Parathyroid adenoma (tissue), 2 donors: ENCODE measurements around the gene CEP85.

ENCODE experiments used
- H2AFZ ChIP-seq: fragments of 300-600 bp; sonication (generic); one replicate; pipeline ENCODE4 v1.7.0; 2017; ENCODE audit warnings: antibody characterized with exemption, mild to moderate bottlenecking
- H3K27ac ChIP-seq: fragments of 300-600 bp; sonication (generic); one replicate; pipeline ENCODE4 v1.7.0; 2017
- H3K27me3 ChIP-seq: fragments of 300-600 bp; sonication (generic); one replicate; pipeline ENCODE4 v1.7.0; 2017; ENCODE audit warnings: low read length; ENCODE audit not compliant: control insufficient read depth, insufficient read depth
- H3K36me3 ChIP-seq: fragments of 300-600 bp; sonication (generic); one replicate; pipeline ENCODE4 v1.7.0; 2017; ENCODE audit warnings: low read length; ENCODE audit not compliant: control insufficient read depth, insufficient read depth
- H3K4me1 ChIP-seq: fragments of 300-600 bp; sonication (generic); one replicate; pipeline ENCODE4 v1.7.0; 2017; ENCODE audit warnings: control low read depth
- H3K4me2 ChIP-seq: fragments of 300-600 bp; sonication (generic); one replicate; pipeline ENCODE4 v1.7.0; 2017; ENCODE audit warnings: low read length
- H3K4me3 ChIP-seq: fragments of 300-600 bp; sonication (generic); one replicate; pipeline ENCODE4 v1.7.0; 2017; ENCODE audit warnings: low read depth, low read length
- H3K79me2 ChIP-seq: fragments of 300-600 bp; sonication (generic); one replicate; pipeline ENCODE4 v1.7.0; 2017; ENCODE audit warnings: control low read depth
- H3K9ac ChIP-seq: fragments of 300-600 bp; sonication (generic); one replicate; pipeline ENCODE4 v1.7.0; 2017; ENCODE audit warnings: mild to moderate bottlenecking
- H3K9me3 ChIP-seq: fragments of 300-600 bp; sonication (generic); one replicate; pipeline ENCODE4 v1.7.0; 2017; ENCODE audit warnings: low read length; ENCODE audit not compliant: control insufficient read depth
- CTCF ChIP-seq: fragments of 300-600 bp; sonication (generic); IDR thresholded peaks from one replicate; pipeline ENCODE4 v1.7.0; 2017; ENCODE audit warnings: antibody characterized with exemption, mild to moderate bottlenecking
- donor health status: primary hyperparathyroidism.

The CEP85 gene

GRCh38 chr1:26197301-26197700 lies 36.7 kb upstream of the CEP85 start:
- no peak overlapping the region for H3K9ac ChIP-seq
- no peak overlapping the region for H3K4me3 ChIP-seq
- H3K27me3 ChIP-seq, result no peaks in the 10 kb centered on the region
- no peak overlapping the region for H3K4me2 ChIP-seq
- peaks cover 3% of the 10 kb centered on the region for H3K4me1 ChIP-seq
- no peaks in the 10 kb centered on the region for H3K36me3 ChIP-seq
- TF ChIP-seq CTCF, result no peak
- H2AFZ ChIP-seq, result no peak overlapping the region
- no peaks in the 10 kb centered on the region for H3K79me2 ChIP-seq
- H3K9me3 ChIP-seq, result no peaks in the 10 kb centered on the region
- H3K27ac ChIP-seq, result no peak overlapping the region

DNA sequence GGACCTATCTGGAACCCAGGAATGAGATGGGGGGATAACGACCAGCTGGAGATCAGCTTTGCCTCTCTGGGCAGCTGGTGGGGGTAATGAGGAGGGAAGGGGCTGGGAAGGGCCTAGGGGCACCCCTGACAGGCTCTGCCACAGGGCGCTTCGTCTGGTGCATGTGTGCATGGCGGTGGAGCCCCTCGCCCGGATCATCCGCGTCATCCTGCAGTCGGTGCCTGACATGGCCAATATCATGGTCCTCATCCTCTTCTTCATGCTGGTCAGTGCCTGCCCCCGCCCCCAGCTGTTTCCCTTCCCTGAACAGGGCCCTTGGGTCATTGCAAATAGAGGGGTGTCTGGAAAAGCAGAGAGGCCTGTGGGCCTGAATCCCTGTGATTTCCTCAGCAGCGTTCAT lies 36.2 kb upstream of the CEP85 start:
- TF ChIP-seq CTCF, result no peak
- no peak overlapping the region for H3K4me3 ChIP-seq
- H3K79me2 ChIP-seq, result no peaks in the 10 kb centered on the region
- H3K36me3 ChIP-seq, result no peaks in the 10 kb centered on the region
- no peak overlapping the region for H2AFZ ChIP-seq
- no peak overlapping the region for H3K9ac ChIP-seq
- H3K27ac ChIP-seq, result no peak overlapping the region
- H3K4me1 ChIP-seq, result peaks cover 3% of the 10 kb centered on the region
- H3K27me3 ChIP-seq, result no peaks in the 10 kb centered on the region
- no peak overlapping the region for H3K4me2 ChIP-seq
- no peaks in the 10 kb centered on the region for H3K9me3 ChIP-seq

DNA sequence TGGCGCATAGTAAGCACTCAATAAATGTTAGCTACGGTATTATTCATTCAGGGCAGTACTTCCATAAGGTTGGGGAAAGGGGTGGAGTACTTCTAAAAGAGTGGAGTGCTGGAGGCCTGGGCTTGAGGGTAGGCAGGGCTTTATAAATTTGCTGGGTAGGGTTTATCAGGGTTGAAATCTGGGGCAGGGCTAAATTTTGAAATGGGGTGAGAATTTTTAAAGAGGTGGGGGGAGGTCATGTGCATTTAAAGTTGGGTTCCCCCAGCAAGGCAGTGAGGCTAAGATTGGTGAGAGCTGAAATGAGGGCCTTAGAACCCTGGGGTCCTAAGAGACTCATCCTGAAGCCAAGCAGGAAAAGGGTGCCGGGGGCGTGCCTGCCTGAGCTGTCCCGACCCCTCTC lies 33.6 kb upstream of the CEP85 start:
- H3K4me3 ChIP-seq, result no peak overlapping the region
- no peaks in the 10 kb centered on the region for H3K27me3 ChIP-seq
- no peaks in the 10 kb centered on the region for H3K36me3 ChIP-seq
- H3K4me1 ChIP-seq, result peaks cover 3% of the 10 kb centered on the region
- no peaks in the 10 kb centered on the region for H3K79me2 ChIP-seq
- H3K9ac ChIP-seq, result no peak overlapping the region
- H3K4me2 ChIP-seq, result no peak overlapping the region
- no peak overlapping the region for H2AFZ ChIP-seq
- H3K27ac ChIP-seq, result no peak overlapping the region
- no peak for TF ChIP-seq CTCF
- H3K9me3 ChIP-seq, result no peaks in the 10 kb centered on the region

GRCh38 chr1:26203642-26204318 lies 30.2 kb upstream of the CEP85 start:
- H3K79me2 ChIP-seq, result no peaks in the 10 kb centered on the region

More at GRCh38 chr1:26203642-26204318, 30.2 kb upstream of the CEP85 start:
- Histone ChIP-seq H3K4me1 (peaks cover 3% of the 10 kb centered on the region), H3K36me3 (no peaks in the 10 kb centered on the region), H3K9me3 (no peaks in the 10 kb centered on the region), H3K27ac (no peak overlapping the region), H3K4me3 (no peak overlapping the region), H2AFZ (no peak overlapping the region), H3K27me3 (no peaks in the 10 kb centered on the region), H3K9ac (no peak overlapping the region), H3K4me2 (no peak overlapping the region)
- TF ChIP-seq CTCF, result no peak
